ENCODE results near the gene EGFLAM. TPM values are rescaled to one million over a fixed set of nuclear protein-coding genes. Genes with fewer than 3 reads are reported as not detected.

Gene EGFLAM
- total and polyA plus RNA-seq, 2 of the 4 experiments (the other 2 are of a cell fraction) = 0.77 to 1.1 TPM

DNA sequence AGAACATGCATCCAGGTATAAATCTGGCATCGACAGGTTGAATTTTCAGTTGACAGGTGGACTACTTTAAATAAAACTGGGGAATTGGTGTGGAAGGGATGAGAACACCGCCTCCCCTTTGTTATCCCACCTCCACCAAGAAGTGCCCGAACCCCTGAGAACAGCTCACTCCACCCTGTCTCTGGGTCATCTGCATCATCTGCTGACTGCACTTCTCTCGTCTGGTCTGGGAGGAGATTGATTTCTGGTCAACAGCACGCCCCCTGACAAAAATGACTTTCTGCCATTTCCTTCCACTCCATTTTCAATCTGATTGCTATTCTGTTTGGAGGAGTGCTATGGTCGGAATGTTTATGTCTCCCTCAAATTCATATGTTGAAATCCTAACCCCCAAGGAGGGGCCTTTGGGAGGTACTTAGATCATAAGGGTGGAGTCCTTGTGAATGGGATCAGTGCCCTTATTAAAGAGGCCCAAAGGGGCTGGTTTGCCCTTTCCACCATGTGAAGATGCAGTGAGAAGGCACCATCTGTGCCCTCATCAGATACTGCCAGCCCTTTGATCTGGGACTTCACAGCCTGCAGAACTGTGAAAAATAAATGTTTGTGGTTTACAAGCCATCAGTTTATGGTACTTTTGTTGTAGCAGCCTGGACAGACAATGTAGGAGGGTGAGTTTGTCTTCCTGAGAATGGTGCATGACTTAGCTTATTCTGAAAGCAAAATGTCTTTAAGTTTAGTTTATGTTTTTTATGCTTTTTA is 145.7 kb downstream of the EGFLAM start:
- no peak overlapping the region for H2BK5ac ChIP-seq (ENCODE audit: low read depth, low read length, poor library complexity, severe bottlenecking)
- H4K8ac ChIP-seq (ENCODE audit: low read depth in 2 of 2, low read length in 2 of 2) = no peak overlapping the region
- H3K79me1 ChIP-seq (ENCODE audit: low read depth in 1 of 2, low read length in 2 of 2) = no peaks in the 10 kb centered on the region
- ChIA-PET POLR2A (ENCODE audit: unreplicated experiment) (no interaction called here), CTCF (interaction anchor here (0.6 to 1.1 kb wide), 2 partner anchors 13 to 16 kb away, joined by 3 read pairs; no protein-coding TSS in a partner anchor)
- intact Hi-C loops (cut with micrococcal nuclease) = no loop called here
- no peak overlapping the region for H3K27ac ChIP-seq (ENCODE audit: insufficient read depth, low read length)
- H3K4me2 ChIP-seq (ENCODE audit: low read depth, low read length) = no peak overlapping the region
- no peaks in the 10 kb centered on the region for H3K4me1 ChIP-seq (ENCODE audit: control insufficient read depth, insufficient read depth, low read length)
- no peak overlapping the region for H3K14ac ChIP-seq (replicated peaks; ENCODE audit: low read depth, low read length)
- no peaks in the 10 kb centered on the region for H3K9me3 ChIP-seq (ENCODE audit: control insufficient read depth, insufficient read depth, low read length)
- H3K27me3 ChIP-seq (ENCODE audit: control insufficient read depth, insufficient read depth, low read length) = peaks cover 25% of the 10 kb centered on the region
- H4K20me1 ChIP-seq (ENCODE audit: insufficient read depth, low read length) = no peaks in the 10 kb centered on the region
- dilution Hi-C loops (cut with HindIII; ENCODE audit: low sequenced_read_pairs, unreplicated experiment) = no loop called here
- BruUV-seq (replicated peaks) = no TSS peak
- no peak overlapping the region for H3K56ac ChIP-seq (ENCODE audit: extremely low read depth, insufficient read depth, low read length)
- no peak for TF ChIP-seq SMC3 (IDR thresholded peaks at IDR 0.05; ENCODE audit: low read depth, low read length)
- TF ChIP-seq FOS (IDR thresholded peaks at IDR 0.05; ENCODE audit: low read depth, low read length) = no peak
- no peak for TF ChIP-seq CEBPB (IDR thresholded peaks at IDR 0.05; ENCODE audit: low read depth, low read length)
- no peak for TF ChIP-seq BHLHE40 (IDR thresholded peaks at IDR 0.05; ENCODE audit: low read depth, low read length)
- no peak for TF ChIP-seq RAD21 (IDR thresholded peaks at IDR 0.05; ENCODE audit: low read length)
- TF ChIP-seq, protein P1, sequence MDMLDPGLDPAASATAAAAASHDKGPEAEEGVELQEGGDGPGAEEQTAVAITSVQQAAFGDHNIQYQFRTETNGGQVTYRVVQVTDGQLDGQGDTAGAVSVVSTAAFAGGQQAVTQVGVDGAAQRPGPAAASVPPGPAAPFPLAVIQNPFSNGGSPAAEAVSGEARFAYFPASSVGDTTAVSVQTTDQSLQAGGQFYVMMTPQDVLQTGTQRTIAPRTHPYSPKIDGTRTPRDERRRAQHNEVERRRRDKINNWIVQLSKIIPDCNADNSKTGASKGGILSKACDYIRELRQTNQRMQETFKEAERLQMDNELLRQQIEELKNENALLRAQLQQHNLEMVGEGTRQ (IDR thresholded peaks at IDR 0.05; ENCODE audit: low read depth, low read length) = no peak
- no peak for TF ChIP-seq MAFK (IDR thresholded peaks at IDR 0.05; ENCODE audit: low read depth, low read length)
- no peak for TF ChIP-seq POLR2A (IDR thresholded peaks at IDR 0.05; ENCODE audit: low read depth, low read length)
- no peak overlapping the region for H2AK9ac ChIP-seq (replicated peaks; ENCODE audit: low read depth, low read length, poor library complexity)
- no peak overlapping the region for H2AK5ac ChIP-seq (ENCODE audit: low read depth, low read length)
- H4K91ac ChIP-seq (ENCODE audit: insufficient read depth, low read depth, low read length) = no peak overlapping the region
- in situ Hi-C loops (cut with MboI; ENCODE audit: low sequenced_read_pairs) = no loop called here
- no peak overlapping the region for H2BK20ac ChIP-seq (ENCODE audit: low read depth, low read length)
- DNase-seq = no peak
- WGBS, 2 experiments (ENCODE audit: extremely low coverage in 2 of 2, insufficient read length in 1 of 2) = no CpG with 5 or more reads among the region's 6 CpGs
- no peak overlapping the region for H3K4me3 ChIP-seq (ENCODE audit: insufficient read depth, low read depth, low read length)
- H4K5ac ChIP-seq (ENCODE audit: low read depth, low read length) = no peak overlapping the region
- no peak overlapping the region for H2BK120ac ChIP-seq (ENCODE audit: low read depth, low read length)
- no peak overlapping the region for H3K9ac ChIP-seq (ENCODE audit: low read depth, low read length)
- no peak overlapping the region for H2BK15ac ChIP-seq (ENCODE audit: low read depth, low read length)
- no peak overlapping the region for H2AFZ ChIP-seq (replicated peaks; ENCODE audit: low read length, poor library complexity)
- H3K36me3 ChIP-seq (ENCODE audit: control insufficient read depth, insufficient read depth, low read length) = no peaks in the 10 kb centered on the region
- no peak for ATAC-seq (ENCODE audit: low read depth)
- H3K4ac ChIP-seq (ENCODE audit: low read depth, low read length) = no peak overlapping the region
- H3K18ac ChIP-seq (ENCODE audit: low read depth, low read length) = no peak overlapping the region
- no peak overlapping the region for H3K23ac ChIP-seq (ENCODE audit: low read depth, low read length)
- H3K9me1 ChIP-seq (ENCODE audit: insufficient read depth, low read length) = no peaks in the 10 kb centered on the region

Data from IMR-90 (cell line).